AG09309 (cell line): Measurements from ENCODE around the gene ASTN2.
A peak's percentile ranks its signal among the peaks of the same experiment; 100 is the strongest.

ENCODE experiments used
- DNase-seq: peaks from one replicate; pipeline ENCODE4 v3.0.0-alpha.2; 2010; ENCODE audit warnings: low read depth
- H3K4me3 ChIP-seq: 2 replicates; pipeline ENCODE4 v1.5.1; 2011; ENCODE audit warnings: mild to moderate bottlenecking, low read depth, low read length, moderate library complexity; ENCODE audit not compliant: control insufficient read depth
- TF ChIP-seq, protein P1 (sequence below): IDR thresholded peaks from 2 replicates; pipeline ENCODE4 v1.5.1; 2011; ENCODE audit warnings: mild to moderate bottlenecking, low read depth, low read length, inconsistent platforms; ENCODE audit not compliant: insufficient read depth, control insufficient read depth; ENCODE audit errors: missing control alignments

ASTN2 gene

DNA sequence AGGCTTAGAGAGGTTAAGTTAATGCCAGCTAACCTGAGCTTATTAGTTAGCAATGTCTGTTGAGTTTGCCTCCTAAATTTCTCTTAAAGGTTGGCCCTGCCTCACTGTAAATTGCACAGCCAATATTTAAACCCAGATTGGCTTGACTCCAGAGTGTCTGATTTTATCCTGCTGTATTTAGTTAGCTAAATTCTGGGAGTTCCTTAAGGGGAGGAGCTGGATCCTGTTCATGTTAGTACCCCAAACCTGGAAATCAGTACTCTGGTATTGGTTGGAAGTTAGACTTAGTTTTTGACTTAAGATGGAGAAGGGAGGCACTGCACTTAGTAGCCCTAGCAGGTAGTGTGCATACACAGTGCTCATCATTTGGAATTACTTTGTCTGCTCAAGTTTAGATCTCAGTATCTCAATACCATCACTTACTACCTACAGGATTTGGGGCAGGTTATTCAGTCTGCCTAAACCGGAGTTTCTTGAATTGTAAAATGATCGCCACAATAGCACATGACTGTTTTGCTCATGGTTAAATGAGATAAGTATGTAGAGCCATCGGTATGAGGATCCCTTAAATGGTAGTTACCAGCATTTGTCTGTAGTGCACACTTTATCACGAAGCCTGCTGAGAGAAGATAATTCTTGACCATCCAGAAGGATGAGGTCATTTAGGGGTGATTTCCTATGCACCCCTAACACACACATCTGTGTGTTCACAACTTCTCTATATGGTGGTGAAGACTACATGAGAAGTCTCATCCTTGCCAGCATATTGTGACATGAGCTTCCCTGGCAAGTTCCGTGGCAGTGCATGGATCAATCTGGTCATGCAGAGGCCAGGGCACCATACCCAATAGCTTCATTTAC, 992.5 kb downstream of the ASTN2 start:
- TF ChIP-seq, protein P1, sequence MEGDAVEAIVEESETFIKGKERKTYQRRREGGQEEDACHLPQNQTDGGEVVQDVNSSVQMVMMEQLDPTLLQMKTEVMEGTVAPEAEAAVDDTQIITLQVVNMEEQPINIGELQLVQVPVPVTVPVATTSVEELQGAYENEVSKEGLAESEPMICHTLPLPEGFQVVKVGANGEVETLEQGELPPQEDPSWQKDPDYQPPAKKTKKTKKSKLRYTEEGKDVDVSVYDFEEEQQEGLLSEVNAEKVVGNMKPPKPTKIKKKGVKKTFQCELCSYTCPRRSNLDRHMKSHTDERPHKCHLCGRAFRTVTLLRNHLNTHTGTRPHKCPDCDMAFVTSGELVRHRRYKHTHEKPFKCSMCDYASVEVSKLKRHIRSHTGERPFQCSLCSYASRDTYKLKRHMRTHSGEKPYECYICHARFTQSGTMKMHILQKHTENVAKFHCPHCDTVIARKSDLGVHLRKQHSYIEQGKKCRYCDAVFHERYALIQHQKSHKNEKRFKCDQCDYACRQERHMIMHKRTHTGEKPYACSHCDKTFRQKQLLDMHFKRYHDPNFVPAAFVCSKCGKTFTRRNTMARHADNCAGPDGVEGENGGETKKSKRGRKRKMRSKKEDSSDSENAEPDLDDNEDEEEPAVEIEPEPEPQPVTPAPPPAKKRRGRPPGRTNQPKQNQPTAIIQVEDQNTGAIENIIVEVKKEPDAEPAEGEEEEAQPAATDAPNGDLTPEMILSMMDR = no peak
- no peak for DNase-seq
- no peak overlapping the region for H3K4me3 ChIP-seq

DNA sequence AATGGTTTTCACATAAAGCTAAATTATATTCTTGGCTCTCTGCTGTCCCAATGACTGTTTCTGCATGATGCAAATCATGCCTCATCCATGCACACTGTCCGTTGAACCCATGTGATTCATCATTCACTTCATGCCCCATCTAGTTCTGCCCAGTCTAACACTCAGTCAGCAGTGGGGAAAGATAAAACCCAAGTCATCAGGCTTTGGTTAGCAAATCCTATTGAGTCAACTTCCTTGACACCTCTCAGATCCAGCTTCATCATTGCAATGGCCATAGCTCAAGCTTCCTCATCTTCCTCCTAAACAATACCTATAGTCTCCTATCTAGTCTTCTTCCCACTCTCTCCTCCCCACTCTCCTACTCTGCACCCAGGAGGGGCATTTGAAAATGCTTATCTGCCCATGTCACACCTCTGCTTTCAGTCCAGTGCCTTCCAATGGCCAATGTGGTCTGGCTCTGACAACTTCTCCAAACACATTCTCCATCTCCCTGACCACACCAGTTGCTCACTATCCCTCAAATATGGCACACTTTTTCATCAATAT, 993.8 kb downstream of the ASTN2 start:
- DNase-seq = peak; percentile 46
- H3K4me3 ChIP-seq = no peak overlapping the region
- TF ChIP-seq, protein P1 = no peak

DNA sequence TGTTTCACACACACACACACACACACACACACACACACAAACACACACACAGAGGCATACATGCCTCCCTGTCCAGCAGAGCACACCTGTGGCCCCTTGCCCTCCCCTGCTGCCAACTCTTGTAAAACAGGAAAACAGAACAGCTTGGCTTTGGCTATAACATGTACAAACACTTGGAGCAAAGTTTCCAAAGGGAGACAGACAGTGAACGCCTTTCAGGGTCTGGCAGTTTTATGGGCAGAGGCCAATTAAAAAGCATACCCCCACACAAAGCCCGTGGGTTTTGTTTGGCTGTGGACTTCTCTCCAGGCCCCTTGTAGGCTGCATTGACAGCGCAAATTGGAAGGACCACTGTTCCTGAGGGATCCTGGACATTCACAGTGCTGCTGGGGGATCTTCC, 995.7 kb downstream of the ASTN2 start:
- TF ChIP-seq, protein P1 = no peak
- H3K4me3 ChIP-seq = no peak overlapping the region
- DNase-seq = no peak

DNA sequence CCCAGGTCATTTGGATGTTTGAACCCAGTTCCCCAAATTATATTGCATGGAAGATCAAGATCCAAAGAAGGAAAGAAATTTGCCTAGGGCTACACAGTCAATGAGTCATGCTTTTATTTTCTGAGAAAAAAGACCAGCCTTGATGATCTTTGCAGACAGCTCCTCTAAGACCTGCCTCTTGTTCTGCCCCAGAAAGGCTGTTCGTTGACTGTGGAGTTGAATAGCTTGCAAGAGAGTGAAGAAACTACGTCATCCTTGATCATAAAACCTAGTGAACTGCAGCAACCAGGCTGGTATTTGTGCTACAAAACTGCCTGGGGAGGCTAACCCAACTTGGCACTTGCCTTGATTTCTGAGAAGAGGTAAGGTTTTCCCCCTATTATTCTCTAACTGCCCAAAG, 997.4 kb downstream of the ASTN2 start:
- DNase-seq = no peak
- H3K4me3 ChIP-seq = no peak overlapping the region
- TF ChIP-seq, protein P1 = no peak

DNA sequence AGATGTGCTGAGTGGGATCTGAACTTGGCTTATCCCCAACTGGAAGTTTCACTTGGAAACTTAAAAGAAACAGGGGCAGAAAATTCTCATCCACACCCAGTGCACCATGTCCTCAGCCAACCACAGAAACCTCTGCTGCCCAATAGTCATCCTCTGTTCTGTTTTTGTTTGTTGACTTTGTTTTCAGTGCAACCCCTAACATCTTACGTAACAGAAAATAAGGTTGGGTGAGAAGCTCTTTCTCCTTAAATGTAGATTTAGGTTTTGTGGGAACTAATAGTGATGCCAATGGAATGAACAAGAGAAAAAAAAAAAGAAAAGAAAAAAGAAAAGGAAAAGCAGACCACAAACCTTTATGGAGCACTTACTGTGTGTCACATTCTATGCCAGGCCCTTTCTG, 998.4 kb downstream of the ASTN2 start:
- no peak for DNase-seq
- TF ChIP-seq, protein P1 = no peak
- no peak overlapping the region for H3K4me3 ChIP-seq

DNA sequence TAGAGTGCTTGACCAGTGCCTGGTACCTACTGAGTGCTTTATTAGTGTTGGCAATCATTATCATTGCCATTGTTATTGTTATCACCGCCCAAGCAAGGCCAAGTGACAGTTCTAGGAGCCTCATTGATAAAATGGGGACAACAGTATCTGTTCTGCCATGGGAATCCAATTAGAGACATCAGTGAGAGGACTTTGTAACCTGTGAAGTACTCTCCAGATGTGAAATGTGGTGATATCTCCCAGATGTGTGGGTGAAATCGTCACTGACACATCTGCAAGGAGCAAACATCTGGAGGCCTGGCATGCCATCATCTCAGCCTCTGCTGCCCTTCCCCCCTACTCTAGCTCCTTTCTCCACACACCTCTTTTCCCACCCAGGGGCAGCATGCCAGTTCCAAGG, 1000.5 kb downstream of the ASTN2 start:
- no peak for DNase-seq
- TF ChIP-seq, protein P1 = no peak
- H3K4me3 ChIP-seq = no peak overlapping the region
